ENCODE results near the gene ABCC4. TPM values are rescaled to one million over a fixed set of nuclear protein-coding genes. Genes with fewer than 3 reads are reported as not detected.

Gene ABCC4
- total RNA-seq, 2 experiments from 2014 or later: 9.6 to 11.8 TPM

DNA sequence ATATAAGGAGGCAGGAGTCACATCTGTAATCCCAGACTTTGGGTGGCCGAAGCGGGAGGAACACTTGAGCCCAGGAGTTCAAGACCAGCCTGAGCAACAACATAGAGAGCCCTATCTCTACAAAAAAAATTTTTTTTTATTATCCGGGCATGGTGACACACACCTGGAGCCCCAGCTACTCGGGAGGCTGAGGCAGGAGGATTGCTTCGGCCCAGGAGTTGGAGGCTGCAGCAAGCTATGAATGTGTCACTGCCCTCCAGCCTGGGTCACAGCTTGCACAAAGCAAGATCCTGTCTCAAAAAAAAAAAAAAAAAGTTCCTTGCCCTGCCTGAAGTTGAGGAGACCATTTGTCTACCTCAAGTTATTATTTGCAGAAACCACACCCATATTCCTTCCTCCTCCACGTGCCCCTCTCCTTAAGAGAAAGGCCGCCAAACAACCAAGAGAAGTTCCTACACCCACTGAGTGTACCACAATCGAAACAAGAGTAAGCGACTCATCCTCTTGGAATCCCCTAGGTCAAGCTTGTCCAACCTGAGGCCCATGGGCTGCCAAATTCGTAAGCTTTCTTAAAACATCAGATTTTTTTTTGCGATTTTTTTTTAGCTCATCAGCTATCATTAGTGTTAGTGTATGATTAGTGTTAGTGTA is 2.2 kb downstream of the ABCC4 start:
- H3K27me3 Mint-ChIP-seq: no peaks in the 10 kb centered on the region
- H3K9me3 Mint-ChIP-seq: peaks cover 3% of the 10 kb centered on the region
- peak overlapping the region; percentile 64 for H3K27ac Mint-ChIP-seq
- peaks cover 35% of the 10 kb centered on the region for H3K4me1 Mint-ChIP-seq (ENCODE audit: low read depth)
- peak overlapping the region; percentile 80 for H3K4me3 Mint-ChIP-seq
- H3K36me3 Mint-ChIP-seq (ENCODE audit: low read depth): peaks cover 15% of the 10 kb centered on the region
- ChIA-PET CTCF (interaction anchor here (0.6 to 4.2 kb wide), 8 partner anchors 9 to 433 kb away, joined by 3 to 23 read pairs (median 4); no protein-coding TSS in a partner anchor), POLR2A (interaction anchor here (1.3 kb wide), 1 partner anchor 14 kb away, joined by 6 read pairs; no protein-coding TSS in a partner anchor)
- DNase-seq (peak; percentile 27), ATAC-seq (peak; percentile 34)
- intact Hi-C loops (cut with micrococcal nuclease): loop anchor here (5.0 kb wide), 1 partner anchor 83 kb away; no protein-coding TSS in a partner anchor
- TF ChIP-seq, protein P1, sequence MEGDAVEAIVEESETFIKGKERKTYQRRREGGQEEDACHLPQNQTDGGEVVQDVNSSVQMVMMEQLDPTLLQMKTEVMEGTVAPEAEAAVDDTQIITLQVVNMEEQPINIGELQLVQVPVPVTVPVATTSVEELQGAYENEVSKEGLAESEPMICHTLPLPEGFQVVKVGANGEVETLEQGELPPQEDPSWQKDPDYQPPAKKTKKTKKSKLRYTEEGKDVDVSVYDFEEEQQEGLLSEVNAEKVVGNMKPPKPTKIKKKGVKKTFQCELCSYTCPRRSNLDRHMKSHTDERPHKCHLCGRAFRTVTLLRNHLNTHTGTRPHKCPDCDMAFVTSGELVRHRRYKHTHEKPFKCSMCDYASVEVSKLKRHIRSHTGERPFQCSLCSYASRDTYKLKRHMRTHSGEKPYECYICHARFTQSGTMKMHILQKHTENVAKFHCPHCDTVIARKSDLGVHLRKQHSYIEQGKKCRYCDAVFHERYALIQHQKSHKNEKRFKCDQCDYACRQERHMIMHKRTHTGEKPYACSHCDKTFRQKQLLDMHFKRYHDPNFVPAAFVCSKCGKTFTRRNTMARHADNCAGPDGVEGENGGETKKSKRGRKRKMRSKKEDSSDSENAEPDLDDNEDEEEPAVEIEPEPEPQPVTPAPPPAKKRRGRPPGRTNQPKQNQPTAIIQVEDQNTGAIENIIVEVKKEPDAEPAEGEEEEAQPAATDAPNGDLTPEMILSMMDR (IDR thresholded peaks at IDR 0.05): no peak

DNA sequence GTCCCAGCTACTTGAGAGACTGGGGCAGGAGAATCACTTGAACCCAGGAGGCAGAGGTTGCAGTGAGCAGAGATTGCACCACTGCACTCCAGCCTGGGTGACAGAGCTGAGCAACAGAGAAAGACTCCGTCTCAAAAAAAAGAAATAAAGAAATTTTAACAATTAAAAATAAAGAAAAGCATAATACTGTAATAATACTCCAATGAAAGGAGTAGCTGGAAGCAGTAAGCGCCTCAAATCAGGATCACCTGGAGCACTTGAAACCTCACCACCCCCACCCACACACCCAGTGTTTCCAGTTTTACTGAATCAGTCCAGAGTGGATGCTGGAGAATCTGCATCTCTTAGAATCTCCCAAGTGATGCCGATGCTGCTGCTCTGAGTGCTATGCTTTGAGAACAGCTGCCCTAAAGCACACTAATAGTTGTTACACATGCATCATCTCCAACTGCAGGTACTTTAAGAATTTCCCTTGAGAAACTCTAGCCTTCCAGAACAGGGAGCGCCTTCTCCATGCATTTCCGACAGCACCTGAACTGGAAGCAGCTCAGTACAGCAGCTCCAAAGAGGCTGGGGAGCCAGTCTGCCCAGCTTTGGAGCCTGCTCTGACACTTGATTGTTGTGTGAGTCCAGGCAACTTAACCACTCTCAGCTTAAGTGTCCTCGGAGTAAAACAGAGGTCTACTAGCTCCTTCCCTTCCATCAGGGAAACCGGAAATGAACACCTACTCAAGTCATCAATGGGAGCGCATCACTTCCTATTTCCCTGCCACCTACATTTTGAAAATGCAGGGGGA is 2.9 kb downstream of the ABCC4 start:
- POLR2A ChIA-PET: interaction anchor here (1.3 kb wide), 1 partner anchor 13 kb away, joined by 6 read pairs; no protein-coding TSS in a partner anchor
- no peak for DNase-seq
- intact Hi-C loops (cut with micrococcal nuclease): loop anchor here (5.0 kb wide), 1 partner anchor 84 kb away; no protein-coding TSS in a partner anchor

DNA sequence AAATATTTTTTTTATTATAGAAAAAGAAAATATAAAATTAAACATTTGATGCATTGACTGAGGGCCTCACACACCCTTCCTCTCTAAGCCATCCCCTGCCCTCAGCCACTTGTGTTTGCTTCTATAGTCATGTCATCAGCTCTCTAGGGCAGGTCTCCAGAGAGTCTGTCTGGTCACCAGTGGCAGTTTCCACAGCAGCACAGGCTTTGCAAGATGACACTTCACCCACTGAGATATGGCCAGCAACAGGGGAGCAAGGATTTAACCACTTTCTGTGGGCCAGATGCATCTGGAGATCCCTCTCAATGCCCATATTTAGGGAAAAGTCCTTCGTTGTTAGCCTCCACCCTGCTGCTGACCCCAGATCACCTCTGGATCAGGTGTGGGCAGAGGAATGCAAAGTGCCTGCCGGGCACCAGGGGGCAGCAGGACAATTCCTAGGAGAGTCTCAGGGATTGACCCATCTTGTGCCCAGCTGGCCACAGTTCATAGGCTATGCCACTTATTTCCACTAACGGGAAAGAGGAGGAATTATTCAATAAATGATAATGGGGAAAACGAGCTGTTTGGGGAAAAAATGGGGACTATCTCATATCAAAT is 4.8 kb downstream of the ABCC4 start:
- Mint-ChIP-seq H3K27ac (no peak overlapping the region), H3K27me3 (no peaks in the 10 kb centered on the region), H3K4me3 (no peak overlapping the region), H3K4me1 (ENCODE audit: low read depth) (peaks cover 28% of the 10 kb centered on the region), H3K36me3 (ENCODE audit: low read depth) (peaks cover 9% of the 10 kb centered on the region), H3K9me3 (peaks cover 3% of the 10 kb centered on the region)
- TF ChIP-seq, protein P1 (IDR thresholded peaks at IDR 0.05): peak; percentile 52
- intact Hi-C loops (cut with micrococcal nuclease): loop anchor here (5.0 kb wide), 1 partner anchor 86 kb away; no protein-coding TSS in a partner anchor
- CTCF ChIA-PET: interaction anchor here (0.7 to 4.2 kb wide), 16 partner anchors 9 to 748 kb away, joined by 3 to 23 read pairs (median 3); no protein-coding TSS in a partner anchor
- POLR2A ChIA-PET: no interaction called here
- DNase-seq (peak; percentile 34), ATAC-seq (no peak)

More for the DNA sequence above, 2.9 kb downstream of the ABCC4 start:
- no peaks in the 10 kb centered on the region for H3K27me3 Mint-ChIP-seq
- peaks cover 3% of the 10 kb centered on the region for H3K9me3 Mint-ChIP-seq
- no peak overlapping the region for H3K4me3 Mint-ChIP-seq
- TF ChIP-seq, protein P1 (IDR thresholded peaks at IDR 0.05): no peak
- peaks cover 35% of the 10 kb centered on the region for H3K4me1 Mint-ChIP-seq (ENCODE audit: low read depth)
- CTCF ChIA-PET: interaction anchor here (0.6 to 4.2 kb wide), 10 partner anchors 8 to 536 kb away, joined by 3 to 23 read pairs (median 4); no protein-coding TSS in a partner anchor
- peaks cover 15% of the 10 kb centered on the region for H3K36me3 Mint-ChIP-seq (ENCODE audit: low read depth)
- ATAC-seq: no peak
- H3K27ac Mint-ChIP-seq: no peak overlapping the region

DNA sequence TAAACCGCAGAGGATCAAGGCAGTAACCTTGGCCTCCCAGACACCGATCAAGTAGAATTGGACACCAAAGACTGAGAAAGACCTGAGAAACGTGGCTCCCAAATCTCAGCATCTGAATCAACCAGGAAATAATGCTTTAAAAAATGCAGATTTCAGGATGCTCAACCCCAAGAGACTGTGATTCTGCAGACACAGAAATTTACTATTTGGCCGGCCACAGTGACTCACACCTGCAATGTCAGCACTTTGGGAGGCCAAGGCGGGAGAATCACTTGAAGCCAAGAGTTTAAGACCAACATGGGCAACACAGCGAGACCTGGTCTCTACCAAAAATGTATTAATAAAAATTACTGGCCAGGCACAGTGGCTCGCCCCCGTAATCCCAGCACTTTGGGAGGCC is 6.2 kb downstream of the ABCC4 start:
- Mint-ChIP-seq H3K27me3 (no peaks in the 10 kb centered on the region), H3K4me1 (ENCODE audit: low read depth) (peaks cover 22% of the 10 kb centered on the region), H3K27ac (no peak overlapping the region), H3K9me3 (peaks cover 3% of the 10 kb centered on the region), H3K4me3 (no peak overlapping the region), H3K36me3 (ENCODE audit: low read depth) (peaks cover 7% of the 10 kb centered on the region)
- ATAC-seq: no peak
- DNase-seq: no peak
- TF ChIP-seq, protein P1 (IDR thresholded peaks at IDR 0.05): no peak
- ChIA-PET POLR2A (no interaction called here), CTCF (no interaction called here)
- intact Hi-C loops (cut with micrococcal nuclease): loop anchor here (5.0 kb wide), 1 partner anchor 87 kb away; no protein-coding TSS in a partner anchor

Measured in activated CD8-positive, alpha-beta T cell treated with anti-CD3 and anti-CD28 coated beads for 36 hours (primary cell).